GM12801 (cell line): ENCODE data around the gene GPR137.

Experiments
- TF ChIP-seq, protein P1 (sequence below): IDR thresholded peaks from one replicate; pipeline ENCODE4 v1.5.1; 2011; ENCODE audit warnings: control low read depth; ENCODE audit not compliant: insufficient read length; ENCODE audit errors: extremely low read depth

Gene GPR137

GRCh38 chr11:64251016-64251752 lies 34.5 kb upstream of the GPR137 start, which contains the start of gene PLCB3:
PLCB3 (plus strand) TSS chr11:64251530; CDS start chr11:64251650, 120 bp downstream.
- TF ChIP-seq, protein P1, sequence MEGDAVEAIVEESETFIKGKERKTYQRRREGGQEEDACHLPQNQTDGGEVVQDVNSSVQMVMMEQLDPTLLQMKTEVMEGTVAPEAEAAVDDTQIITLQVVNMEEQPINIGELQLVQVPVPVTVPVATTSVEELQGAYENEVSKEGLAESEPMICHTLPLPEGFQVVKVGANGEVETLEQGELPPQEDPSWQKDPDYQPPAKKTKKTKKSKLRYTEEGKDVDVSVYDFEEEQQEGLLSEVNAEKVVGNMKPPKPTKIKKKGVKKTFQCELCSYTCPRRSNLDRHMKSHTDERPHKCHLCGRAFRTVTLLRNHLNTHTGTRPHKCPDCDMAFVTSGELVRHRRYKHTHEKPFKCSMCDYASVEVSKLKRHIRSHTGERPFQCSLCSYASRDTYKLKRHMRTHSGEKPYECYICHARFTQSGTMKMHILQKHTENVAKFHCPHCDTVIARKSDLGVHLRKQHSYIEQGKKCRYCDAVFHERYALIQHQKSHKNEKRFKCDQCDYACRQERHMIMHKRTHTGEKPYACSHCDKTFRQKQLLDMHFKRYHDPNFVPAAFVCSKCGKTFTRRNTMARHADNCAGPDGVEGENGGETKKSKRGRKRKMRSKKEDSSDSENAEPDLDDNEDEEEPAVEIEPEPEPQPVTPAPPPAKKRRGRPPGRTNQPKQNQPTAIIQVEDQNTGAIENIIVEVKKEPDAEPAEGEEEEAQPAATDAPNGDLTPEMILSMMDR, result no peak

- TF ChIP-seq, protein P1, result no peak
Observed at GRCh38 chr11:64251753-64252002, 34.0 kb upstream of the GPR137 start.

- TF ChIP-seq, protein P1, result no peak
Observed at GRCh38 chr11:64252003-64252872, 33.4 kb upstream of the GPR137 start.

DNA sequence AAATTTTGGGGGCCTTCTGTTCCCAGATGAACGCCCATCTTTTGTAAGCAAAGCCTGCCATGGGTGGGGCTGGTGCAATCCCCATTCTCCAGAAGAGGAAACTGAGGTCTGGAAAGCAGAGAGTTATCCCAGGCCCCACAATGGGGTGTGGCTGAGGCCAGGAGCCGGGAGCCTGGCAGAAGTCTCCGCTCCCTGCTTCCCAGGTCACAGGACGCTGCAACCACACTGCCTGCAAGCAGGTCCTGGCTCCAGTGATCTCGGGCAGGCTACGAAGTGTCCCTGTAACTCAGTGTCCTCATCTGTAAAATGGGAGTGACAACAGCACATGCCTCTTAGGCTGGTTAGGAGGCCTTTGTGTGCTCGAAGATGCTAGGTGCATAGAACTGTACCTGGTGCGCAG lies 32.6 kb upstream of the GPR137 start:
- TF ChIP-seq, protein P1, result no peak

- TF ChIP-seq, protein P1, result no peak
Observed at GRCh38 chr11:64253481-64253880, 32.2 kb upstream of the GPR137 start.

DNA sequence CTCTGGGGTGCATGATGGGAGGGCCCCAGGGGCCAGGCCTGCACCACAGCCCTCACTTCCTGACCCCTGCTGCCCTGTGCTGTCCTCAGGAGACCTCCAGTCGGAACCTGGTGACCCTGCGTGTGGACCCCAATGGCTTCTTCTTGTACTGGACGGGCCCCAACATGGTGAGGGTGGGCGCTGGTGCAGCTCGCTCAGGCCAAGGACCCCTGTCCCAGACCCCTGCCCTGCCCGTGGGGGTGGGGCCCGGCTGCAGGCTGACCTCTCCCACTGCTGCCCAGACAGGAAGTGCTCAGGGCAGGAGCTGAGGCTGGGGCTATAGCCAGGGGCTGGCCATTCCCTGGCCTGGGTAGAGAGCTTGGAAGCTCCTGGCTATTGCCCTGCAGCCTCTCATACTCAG lies 31.3 kb upstream of the GPR137 start:
- TF ChIP-seq, protein P1, result no peak
